Measurements from ENCODE around the gene MYH10.
"Not testable (repeated sequence)": the region's sequence is repeated elsewhere in the genome, so short reads cannot be mapped to it uniquely, and the experiment has no call there.

Gene MYH10

DNA sequence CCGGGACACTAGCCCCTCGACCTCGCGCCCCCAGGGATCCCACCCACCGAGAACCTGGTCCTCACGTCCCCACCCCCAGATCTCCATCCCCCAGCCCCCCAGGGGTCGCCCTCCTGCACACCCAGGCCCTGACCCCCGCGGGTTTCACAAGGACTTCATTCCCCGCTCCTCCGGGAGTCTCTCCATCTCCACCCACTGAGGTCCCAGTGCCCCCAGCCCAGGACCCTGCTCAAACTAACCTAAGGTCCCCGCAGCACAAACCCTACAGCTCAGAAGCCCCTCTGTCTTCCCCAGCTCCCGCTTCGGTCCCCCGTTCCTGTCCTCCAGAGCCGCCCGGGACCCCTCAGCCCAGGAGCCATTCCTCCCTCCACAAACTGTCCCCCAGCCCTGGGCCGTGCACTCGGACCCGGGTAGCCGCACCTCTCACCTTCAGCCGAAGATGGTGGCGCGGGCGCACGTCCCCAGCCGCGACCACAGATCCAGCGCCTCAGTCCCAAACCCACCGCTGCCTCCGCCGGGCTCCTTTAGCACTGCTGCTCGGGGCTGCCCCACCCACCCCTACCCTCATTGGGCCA, at the start of gene MYH10:
Gene MYH10 (minus strand): TSS at position 499 of the 575 bp plus-strand sequence. CDS start 7,479 bp downstream, outside the sequence.
- DNase-seq: no peak

DNA sequence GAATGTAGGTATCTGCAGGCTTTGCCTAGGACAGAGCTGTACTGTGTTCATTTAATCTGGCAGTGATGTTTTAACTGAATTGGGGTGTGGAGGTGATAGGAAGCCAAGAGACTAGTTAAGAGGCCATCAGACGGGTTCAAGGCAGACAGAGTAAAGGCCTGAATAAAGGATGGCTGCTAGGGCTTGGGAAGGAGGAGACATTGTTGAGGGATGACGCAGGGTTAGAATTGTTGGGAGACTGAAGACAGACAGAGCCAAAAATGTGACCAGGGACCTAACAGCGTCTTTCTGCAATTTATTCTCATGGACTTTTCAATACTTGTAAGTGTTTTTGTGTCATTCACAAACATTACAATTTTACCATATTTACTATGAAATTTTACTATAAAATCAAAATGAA, 48.6 kb upstream of the MYH10 start:
- no peak for DNase-seq

DNA sequence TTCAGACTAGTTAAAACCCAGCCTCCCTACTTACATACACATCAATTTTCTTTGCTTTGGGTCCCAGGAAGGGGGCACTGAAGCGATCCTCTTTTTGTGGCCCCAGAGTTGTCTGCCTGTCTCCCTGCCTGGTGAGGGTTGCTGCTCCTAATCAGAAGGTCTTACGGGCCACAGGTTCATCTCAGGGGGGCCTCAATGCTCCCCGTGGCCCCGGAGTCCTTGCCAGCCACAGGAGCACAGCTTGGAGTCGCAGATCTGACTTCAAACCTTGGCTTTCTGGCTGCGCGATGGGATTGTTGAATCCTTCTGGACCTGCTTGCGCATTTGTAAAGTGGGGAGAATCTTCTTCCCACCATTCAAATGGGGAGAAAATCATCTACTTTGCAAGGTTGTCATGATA, 44.8 kb upstream of the MYH10 start:
- DNase-seq: no peak

DNA sequence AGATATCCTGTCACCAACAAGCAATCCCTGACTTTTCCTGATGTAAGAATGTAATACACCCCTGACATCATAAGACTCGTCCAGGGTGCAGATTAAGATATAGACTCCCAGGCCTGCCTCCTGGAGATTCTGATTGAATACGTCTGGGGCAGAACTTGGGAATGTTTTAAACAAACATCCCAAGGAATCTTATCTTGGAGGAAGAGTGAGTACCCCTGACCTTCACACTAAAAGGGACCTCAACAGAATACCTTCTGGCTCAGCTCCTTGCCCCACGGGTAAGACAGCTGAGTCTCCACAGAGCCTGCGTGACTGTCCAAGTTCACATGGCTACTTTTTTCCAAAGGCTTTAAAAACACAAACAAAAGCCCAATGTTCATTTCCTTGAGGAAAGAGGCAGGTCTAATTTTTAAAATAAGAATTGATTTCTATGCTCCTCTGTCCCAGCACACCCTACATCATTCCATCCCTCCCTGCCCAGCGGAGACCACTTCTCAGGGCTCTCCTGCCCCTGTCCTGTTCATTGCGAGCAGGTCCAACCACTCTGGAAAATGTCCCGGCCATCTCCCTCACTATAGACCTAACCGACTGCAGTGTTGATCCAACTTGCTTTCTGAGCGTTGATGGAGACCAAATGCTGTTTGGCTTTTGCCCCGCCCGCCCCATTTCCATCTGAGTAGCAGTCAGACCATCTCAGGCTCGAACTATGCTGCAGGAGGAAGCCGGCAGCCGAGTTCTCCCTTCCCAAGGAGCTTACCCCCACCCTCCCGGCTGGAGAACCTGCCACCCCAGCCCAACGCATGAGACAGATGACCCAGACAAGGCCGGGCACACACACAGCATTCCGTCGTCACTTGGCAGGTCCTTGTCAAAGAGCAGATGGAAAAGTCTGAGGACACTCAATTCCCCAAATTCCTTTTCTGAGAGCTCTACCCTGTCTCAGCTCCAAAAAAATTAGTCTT, 44.1 kb upstream of the MYH10 start:
- no peak for DNase-seq

DNA sequence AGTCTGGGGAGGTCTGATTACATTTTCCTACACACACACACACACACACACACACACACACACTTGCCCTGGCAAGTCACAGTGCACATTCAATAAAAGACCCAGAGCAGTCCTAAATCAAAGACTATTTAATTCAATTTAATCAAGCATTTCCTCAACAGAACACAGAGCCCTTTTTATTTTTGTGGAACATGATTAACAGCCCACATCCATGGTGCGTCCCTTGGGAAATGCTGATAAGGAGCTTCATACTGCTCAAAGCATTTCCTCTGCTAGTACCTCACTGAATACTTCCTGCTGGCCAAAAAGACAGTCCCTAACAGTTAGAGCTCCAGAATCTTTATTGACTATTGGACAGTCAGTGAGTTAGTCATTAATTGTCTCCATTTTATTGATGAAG, 43.1 kb upstream of the MYH10 start:
- DNase-seq: no peak

DNA sequence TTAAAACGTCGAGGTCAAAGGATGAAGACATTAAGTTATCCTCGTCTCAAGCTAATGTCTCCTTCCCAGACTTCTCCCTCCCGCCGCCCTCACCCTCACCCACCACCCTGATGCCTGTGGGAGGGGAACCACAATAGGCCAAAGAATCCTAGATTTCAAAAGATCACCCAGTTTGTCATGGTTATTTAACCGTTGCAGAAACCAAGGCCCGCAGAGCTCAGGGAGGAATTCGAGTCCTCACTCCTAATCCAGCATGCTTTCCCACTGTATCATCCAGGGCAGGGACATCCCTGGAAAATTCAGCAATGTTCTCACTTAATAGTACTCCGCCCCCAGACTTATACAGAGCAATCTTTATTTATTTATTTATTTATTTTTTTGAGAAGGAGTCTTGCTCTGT, 41.8 kb upstream of the MYH10 start:
- DNase-seq: no peak

DNA sequence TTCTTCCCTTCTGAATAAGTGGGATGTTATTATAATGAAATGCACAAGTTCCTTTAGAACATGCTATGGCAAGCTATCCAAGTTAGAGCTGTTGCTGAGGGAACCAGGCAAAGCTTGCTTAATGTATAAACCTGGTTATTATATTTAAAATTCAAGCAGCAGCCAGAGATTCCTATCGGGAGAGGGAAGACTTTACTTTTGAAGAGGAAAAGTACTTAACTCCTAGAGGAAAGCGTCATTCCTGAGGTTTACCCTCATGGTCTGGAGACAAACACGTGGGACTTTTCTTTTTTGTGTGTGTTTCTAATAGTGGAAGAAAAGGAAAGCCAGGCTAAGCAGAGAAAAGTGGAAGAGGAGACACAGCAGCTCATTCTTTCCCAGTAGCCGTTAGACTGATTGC, 39.9 kb upstream of the MYH10 start:
- DNase-seq: no peak

DNA sequence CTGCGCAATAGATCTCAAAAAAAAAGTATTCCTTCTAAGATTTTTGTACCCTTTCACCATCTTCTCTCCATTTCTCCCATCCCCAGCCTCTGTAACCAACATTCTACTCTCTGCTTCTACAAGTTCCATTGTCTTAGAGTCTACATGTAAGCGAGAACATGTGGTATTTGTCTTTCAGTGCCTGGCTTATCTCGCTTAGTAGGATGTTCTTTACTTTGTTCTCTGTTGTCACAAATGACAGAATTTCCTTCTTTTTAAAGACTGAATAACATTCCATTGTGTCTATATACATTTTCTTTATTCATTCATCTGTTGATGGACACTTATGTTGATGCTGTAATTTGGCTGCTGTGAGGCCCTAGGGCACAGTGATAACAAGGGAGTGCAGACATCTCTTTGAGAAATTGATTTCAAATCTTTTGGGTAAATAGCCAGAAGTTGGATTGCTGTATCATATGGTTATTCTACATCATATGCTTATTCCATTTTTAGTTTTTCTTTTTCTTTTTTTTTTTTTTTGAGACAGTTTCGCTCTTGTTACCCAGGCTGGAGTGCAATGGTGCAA, 37.7 kb upstream of the MYH10 start:
- no peak for DNase-seq

DNA sequence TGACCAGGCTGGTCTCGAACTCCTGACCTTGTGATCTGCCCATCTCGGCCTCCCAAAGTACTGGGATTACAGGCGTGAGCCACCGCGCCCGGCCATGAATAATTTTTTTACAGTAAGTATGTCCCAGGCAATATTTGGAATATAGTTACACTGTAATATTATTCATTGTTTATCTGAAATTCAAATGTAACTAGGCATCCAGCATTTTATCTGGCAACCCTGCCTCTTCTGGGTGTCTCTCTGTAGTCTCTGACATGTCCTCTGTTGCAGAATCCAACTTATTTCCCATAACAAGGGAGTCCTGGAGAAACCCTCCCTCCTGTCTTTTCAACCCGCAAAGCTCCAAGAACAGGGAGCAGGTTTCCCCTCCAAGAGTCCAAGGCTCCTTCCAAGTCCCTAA, 36.9 kb upstream of the MYH10 start:
- DNase-seq: no peak

DNA sequence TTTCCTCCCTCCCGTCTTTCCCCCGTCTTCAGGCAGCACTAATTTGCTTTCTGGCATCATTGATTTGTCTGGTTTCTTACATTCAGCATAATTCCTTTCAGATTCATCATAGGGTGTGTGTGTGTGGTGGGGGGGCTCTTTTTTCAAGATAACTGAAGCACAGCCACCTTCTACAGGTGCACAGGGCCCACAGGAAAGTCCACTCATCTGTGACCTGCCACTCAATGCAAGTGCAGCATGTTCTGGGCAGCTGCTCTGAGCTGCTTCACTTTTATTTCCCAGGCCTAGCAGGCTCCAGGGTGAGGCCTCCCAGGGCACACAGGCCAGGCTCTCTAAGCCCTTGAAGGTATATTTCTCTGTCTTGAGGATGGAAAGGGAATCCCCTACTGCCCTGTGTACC, 35.2 kb upstream of the MYH10 start:
- DNase-seq: no peak

DNA sequence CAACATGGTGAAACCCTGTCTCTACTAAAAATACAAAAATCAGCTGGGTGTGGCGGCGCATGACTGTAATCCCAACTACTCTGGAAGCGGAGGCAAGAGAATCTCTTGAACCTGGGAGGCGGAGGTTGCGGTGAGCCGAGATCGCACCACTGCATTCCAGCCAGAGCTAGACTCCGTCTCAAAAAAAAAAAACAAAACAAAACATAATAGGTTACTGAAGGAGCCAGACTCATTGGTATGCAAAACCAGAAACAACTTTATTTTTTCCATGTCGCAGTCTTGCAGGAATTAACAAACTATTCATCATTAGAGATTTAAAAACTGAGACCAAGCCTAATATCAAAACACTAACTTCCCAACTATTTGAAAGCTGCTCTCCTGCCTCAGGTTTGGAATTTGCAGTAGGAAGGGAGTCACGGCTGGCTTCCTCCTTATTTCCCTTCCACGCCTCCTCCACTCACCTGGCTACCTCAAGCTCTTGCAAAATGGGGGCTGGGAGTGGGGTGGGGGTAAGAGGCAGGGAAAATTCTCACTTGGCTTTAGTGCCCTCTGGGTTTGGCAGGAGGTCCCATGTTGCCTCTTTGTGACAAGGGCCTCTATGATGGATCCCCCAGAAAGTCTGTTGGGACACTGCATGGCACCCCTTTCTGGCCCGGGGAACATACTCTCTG, 34.1 kb upstream of the MYH10 start:
- DNase-seq: no peak

DNA sequence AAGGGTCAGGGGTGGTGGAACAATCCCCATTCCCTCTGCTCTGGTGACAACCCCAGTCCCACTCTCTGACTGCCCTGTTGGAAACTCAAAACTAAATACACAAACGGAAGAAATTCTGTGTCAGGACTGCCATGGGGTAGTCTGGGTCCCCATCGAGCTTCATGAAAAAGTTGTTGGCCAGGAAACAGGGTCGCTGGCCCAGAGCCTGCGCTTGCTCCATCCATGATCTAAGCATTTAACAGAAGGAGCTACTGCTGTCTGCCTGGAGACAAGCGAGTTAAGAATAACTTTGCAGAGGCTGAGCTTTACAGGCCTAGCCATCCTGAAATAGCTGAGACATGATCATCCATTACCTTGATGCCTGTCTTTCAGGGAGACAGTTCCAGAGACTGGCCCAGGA, 32.4 kb upstream of the MYH10 start:
- DNase-seq: no peak

DNA sequence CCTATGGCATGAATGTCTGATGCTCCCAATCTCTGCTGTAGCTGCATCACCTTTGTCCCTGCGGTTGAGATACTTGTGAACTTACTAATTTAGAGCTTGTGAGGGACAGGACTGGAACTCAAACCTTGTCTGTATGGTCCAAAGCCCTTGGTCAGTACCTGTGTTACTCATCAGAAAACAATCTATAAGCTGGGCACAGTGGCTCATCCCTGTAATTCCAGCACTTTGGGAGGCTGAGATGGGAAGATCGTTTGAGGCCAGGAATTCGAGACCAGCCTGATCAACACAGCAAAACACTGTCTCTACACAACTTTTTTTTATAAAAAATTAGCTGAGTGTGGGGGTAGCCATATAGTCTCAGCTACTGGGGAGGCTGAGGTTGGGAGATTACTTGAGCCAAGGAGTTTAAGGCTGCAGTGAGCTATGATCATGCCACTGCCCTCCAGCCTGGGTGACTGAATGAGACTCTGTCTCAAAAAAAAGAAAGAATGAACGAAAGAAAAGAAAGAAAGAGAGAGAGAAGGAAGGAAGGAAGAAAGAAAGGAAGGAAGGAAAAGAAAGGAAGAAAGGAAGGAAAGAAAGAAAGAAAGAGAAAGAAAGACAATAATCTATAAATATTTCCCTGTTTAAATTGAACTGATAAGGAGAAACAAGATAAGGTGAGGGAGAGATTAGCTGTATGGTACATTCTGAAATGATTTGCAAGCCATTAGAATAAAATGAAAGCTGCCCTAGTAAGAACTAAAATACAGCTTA, 31.7 kb upstream of the MYH10 start:
- DNase-seq: no peak

DNA sequence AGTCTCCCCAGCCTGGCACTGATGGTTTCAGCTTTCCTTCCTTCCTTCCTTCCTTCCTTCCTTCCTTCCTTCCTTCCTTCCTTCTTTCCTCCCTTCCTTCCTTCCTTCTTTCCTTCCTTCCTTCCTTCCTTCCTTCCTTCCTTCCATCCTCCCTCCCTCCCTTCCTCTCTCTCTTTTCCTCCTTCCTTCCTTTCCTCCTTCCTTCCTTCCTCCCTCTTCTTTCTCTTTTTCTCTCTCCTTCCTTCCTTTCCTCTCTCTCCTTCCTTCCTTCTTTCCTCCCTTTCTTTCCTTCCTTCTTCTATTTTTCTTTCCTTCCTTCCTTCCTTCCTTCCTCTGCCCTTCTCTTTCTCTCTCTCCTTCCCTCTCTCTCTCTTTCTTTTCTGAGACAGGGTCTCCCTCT, 30.2 kb upstream of the MYH10 start:
- DNase-seq: not testable (repeated sequence)

DNA sequence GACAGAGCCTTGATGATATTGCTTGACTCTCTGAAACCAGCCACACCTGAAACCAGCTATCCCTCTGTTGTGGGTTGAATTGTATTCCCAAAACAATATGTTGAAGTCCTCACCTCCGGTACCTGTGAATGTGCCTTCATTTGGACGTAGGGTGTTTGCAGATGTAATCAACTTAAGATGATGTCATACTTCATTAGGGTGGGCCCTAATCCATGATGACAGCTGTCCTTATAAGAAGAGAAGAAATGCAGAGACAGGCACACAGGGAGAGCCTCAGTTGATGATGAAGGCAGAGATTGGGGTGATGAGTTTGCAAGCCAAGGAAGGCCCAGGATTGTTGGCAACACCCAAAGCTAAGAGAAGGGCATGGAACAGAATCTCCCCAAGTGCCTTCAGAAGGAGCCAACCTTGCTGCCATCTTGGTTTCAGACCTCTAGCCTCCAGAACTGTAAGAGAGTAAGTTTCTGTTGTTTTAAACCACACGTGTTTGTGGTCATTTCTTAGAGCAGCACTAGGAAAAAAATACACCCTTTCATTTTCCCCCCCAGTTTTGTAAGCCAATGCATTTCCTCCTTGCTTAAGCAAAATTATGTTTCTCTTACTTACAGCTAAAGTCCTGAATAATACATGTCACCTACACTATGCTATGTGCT, 29.4 kb upstream of the MYH10 start:
- DNase-seq: no peak

DNA sequence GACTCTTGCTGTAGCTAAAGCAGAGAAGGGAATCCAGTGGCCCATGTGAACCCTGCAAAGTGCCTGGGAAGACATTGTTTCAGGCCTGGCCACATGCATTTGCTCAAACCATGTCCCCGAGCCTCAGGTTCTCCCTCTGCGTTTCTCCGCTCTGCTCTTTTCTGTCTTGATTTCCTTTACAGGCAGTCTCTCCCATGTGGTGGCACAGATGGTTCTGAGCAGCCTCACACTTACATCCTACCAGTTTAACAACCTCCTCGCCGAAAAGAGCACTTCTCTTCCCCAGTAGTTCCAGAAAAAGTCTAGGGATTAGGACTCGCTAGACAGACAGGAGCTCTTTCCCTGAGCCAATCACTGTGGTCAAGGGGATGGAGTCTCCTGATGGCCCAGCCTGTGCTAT, 28.3 kb upstream of the MYH10 start:
- no peak for DNase-seq

DNA sequence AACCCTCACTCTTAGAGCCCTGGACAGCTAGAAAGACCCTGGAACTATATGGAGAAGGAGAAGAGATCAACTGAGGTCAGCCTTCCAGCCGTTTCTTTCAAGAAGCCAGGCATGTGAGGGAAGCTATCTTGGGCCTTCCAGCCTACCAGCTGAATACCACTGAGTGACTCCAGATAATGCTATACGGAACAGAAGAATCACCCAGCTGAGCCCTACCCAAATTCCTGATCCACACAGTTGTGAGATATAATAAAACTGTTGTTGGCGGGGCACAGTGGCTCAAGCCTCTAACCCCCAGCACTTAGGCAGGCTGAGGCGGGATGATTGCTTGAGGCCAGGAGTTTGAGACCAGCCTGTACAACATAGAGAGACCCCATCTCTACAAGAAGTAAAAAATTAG, 26.2 kb upstream of the MYH10 start:
- DNase-seq: no peak

DNA sequence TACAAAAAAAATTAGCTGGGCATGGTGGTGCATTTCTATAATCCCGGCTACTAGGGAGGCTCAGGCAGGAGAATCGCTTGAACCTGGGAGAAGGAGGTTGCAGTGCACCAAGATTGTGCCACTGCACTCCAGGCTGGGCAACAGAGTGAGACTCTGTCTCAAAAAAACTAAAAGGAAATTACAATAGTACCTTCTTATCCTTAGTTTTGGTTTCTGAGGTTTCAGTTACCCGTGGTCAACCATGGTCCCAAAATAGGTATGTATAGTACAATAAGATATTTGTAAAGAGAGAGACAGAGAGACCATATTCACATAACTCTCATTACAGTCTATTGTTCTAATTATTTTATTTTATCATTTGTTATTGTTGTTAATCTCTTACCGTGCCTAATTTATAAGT, 24.3 kb upstream of the MYH10 start:
- no peak for DNase-seq

DNA sequence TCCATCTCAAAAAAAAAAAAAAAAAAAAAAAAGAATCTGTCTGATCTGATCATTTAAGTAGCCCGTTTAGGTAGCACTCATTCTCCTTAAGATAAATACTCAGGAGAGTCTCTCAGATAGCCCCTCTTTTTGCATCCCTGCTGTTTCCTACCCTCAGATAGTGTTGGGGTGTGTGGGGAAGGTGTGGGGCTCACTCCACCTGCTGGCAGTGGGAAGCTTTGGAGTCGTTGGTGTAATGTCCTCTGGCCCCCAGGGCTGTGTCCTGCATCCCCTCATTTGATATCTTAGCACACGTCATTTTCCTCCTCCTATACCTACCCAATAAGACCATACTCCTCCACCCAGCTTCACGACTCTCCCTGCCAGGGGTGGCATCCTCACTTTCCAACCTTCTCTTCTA, 20.5 kb upstream of the MYH10 start:
- no peak for DNase-seq

DNA sequence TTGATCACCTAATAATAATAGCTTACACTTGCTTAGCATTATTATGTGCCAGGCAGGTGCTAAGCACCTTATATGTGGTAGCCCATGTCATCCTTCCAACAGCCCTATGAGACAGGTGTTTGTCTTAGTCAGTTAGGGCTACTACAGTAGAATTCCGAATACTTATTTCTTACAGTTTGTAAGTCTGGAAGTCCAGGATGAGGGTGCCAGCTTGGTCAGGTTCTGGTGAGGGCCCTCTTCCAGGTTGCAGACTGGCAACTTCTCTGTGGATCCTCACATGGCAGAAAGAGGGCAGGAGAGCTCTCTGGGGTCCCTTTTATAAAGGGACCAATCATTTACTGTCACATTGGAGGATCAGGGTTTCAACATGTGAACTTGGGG, 19.6 kb upstream of the MYH10 start:
- no peak for DNase-seq

DNA sequence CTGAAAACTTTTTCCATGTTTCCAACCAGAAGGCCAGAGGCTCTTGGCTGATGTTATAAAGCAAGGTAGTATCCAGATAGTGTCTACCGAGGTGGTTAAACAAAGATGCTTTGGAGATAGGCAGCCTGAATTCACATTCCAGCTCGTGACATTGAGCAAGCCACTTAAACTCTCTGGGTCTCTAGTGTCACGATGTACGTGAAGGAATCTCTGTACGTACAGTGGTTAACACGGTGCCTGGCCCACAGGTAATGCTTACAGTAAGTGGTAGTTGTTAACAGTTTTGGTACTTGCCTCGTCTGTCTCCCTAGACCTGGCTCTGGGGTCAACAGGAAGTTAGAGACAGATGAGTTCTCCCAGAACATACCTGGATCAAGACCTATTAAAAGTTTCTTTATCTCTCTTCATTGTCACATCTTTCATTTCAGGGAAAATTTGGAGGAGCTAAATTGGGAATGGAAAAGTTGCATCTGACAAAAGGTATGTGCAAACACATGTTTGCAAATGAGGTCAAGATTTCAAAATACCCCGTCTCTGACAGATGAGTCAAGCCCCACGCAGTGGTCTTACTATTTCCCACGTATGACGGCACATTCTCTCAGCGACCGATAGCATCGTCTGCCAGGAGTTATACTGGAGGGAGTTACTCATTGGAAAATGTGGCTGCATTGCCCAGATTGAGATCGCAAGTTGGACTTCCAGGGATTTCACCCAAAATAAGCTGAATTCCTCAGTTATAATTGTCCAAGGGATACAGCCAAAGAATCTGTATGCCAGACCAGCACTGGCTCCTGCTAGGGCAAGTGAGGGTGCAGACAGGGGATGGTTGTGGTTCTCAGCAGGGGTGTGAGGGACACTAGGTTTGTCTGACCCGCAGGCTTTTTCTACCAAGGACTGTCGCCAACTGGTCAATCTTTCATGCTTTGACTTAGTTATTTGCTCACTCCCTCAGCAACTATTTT, 18.9 kb upstream of the MYH10 start:
- DNase-seq: no peak

Measured in Kasumi-1 (cell line).